ENCODE data around the gene ZNF628.

The ZNF628 gene

DNA sequence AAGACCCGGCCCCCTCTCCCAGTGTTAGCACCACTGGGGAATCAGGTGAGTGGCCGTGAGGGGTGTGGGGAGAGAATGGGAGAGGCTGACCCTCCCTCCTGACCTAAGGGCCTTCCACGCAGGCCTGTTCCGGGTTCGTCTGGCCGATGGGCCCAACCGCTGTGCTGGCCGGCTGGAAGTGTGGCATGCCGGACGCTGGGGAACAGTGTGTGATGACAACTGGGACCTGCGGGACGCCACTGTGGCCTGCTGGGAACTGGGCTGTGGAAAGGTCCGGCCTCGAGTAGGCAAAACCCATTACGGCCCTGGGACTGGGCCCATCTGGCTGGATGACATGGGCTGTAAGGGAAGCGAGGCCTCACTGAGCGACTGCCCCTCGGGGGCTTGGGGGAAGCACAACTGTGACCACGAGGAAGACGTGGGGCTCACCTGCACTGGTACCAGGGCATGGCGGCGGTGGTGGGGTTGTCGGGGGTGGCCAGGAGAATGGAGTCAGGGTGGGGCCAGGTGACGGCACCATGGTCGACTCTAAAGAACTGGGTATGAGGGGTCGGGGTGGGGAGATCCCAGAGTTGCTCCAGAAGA lies 24.0 kb downstream of the ZNF628 start:
- no peak for ATAC-seq
- TF ChIP-seq, protein P1, sequence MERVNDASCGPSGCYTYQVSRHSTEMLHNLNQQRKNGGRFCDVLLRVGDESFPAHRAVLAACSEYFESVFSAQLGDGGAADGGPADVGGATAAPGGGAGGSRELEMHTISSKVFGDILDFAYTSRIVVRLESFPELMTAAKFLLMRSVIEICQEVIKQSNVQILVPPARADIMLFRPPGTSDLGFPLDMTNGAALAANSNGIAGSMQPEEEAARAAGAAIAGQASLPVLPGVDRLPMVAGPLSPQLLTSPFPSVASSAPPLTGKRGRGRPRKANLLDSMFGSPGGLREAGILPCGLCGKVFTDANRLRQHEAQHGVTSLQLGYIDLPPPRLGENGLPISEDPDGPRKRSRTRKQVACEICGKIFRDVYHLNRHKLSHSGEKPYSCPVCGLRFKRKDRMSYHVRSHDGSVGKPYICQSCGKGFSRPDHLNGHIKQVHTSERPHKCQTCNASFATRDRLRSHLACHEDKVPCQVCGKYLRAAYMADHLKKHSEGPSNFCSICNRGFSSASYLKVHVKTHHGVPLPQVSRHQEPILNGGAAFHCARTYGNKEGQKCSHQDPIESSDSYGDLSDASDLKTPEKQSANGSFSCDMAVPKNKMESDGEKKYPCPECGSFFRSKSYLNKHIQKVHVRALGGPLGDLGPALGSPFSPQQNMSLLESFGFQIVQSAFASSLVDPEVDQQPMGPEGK (CRISPR knock-in tag; IDR thresholded peaks at IDR 0.05; ENCODE audit: borderline replicate concordance) = no peak
- TF ChIP-seq ZFP30 (CRISPR knock-in tag; IDR thresholded peaks at IDR 0.05) (no peak), TCF4 (CRISPR knock-in tag; IDR thresholded peaks at IDR 0.05; ENCODE audit: borderline replicate concordance) (no peak)

DNA sequence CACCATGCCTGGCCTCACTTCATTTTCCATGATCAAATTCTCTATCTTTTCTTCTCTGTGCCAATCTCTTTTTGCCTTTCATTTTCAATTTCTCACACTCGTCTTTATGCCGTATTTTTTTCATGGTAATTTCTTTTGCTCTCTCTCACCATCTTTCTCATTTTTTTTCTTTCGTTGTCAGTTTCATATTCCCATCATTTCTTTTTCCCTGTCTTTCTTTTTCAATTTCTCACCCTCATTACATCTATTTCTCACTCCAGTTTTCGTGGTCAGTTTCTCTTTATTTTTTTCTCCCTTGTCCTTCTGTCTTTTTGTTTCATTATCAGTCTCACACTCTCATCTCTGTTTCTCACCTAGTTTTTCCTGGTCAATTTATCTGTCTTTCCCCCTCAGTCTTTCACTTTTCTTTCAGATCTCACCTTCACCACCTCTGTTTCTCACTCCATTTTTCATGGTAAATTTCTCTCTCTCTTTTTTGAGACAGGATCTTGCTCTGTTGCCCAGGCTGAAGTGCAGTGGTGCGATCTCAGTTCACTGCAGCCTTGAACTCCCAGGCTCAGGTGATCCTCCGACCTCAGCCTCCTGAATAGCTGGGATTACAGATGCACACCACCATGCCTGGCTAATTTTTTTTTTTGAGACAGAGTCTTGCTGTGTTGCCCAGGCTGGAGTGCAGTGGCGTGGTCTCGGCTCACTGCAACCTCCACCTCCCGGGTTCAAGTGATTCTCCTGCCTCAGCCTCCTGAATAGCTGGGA lies 26.0 kb downstream of the ZNF628 start:
- TF ChIP-seq CSDC2 (CRISPR knock-in tag; IDR thresholded peaks at IDR 0.05) (no peak), ESRRG (CRISPR knock-in tag; IDR thresholded peaks at IDR 0.05) (no peak), ZNF8 (CRISPR knock-in tag; IDR thresholded peaks at IDR 0.05) (no peak), ZFP30 (CRISPR knock-in tag; IDR thresholded peaks at IDR 0.05) (no peak), GLIS3 (CRISPR knock-in tag; IDR thresholded peaks at IDR 0.05) (no peak), ZNF565 (CRISPR knock-in tag; conservative IDR thresholded peaks at IDR 0.05; ENCODE audit: low read depth) (no peak), TCF4 (CRISPR knock-in tag; IDR thresholded peaks at IDR 0.05; ENCODE audit: borderline replicate concordance) (no peak)
- TF ChIP-seq, protein P2, sequence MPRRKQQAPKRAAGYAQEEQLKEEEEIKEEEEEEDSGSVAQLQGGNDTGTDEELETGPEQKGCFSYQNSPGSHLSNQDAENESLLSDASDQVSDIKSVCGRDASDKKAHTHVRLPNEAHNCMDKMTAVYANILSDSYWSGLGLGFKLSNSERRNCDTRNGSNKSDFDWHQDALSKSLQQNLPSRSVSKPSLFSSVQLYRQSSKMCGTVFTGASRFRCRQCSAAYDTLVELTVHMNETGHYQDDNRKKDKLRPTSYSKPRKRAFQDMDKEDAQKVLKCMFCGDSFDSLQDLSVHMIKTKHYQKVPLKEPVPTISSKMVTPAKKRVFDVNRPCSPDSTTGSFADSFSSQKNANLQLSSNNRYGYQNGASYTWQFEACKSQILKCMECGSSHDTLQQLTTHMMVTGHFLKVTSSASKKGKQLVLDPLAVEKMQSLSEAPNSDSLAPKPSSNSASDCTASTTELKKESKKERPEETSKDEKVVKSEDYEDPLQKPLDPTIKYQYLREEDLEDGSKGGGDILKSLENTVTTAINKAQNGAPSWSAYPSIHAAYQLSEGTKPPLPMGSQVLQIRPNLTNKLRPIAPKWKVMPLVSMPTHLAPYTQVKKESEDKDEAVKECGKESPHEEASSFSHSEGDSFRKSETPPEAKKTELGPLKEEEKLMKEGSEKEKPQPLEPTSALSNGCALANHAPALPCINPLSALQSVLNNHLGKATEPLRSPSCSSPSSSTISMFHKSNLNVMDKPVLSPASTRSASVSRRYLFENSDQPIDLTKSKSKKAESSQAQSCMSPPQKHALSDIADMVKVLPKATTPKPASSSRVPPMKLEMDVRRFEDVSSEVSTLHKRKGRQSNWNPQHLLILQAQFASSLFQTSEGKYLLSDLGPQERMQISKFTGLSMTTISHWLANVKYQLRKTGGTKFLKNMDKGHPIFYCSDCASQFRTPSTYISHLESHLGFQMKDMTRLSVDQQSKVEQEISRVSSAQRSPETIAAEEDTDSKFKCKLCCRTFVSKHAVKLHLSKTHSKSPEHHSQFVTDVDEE (CRISPR knock-in tag; IDR thresholded peaks at IDR 0.05) = no peak
- TF ChIP-seq, protein P1 (CRISPR knock-in tag; IDR thresholded peaks at IDR 0.05; ENCODE audit: borderline replicate concordance) = no peak
- TF ChIP-seq, protein P3, sequence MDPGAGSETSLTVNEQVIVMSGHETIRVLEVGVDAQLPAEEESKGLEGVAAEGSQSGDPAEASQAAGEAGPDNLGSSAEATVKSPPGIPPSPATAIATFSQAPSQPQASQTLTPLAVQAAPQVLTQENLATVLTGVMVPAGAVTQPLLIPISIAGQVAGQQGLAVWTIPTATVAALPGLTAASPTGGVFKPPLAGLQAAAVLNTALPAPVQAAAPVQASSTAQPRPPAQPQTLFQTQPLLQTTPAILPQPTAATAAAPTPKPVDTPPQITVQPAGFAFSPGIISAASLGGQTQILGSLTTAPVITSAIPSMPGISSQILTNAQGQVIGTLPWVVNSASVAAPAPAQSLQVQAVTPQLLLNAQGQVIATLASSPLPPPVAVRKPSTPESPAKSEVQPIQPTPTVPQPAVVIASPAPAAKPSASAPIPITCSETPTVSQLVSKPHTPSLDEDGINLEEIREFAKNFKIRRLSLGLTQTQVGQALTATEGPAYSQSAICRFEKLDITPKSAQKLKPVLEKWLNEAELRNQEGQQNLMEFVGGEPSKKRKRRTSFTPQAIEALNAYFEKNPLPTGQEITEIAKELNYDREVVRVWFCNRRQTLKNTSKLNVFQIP (CRISPR knock-in tag; IDR thresholded peaks at IDR 0.05; ENCODE audit: borderline replicate concordance, low read depth) = no peak
- no peak for ATAC-seq

DNA sequence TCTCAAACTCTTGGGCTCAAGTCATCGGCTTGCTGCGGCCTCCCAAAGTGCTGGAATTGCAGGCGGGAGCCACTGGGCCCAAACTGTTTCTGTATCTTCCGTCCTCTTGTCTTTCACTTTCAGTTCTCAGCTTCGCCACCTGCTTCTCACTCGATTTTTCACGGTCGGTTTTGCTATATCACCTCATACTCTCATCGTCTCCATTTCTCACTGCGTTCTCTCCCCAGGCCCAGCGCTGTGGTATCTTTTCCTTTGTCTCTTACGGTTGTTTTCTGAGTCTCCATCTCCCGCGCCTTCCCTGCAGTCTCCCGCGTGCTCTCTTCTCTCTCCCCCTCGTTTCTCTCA lies 26.7 kb downstream of the ZNF628 start:
- no peak for TF ChIP-seq RARB (CRISPR knock-in tag; IDR thresholded peaks at IDR 0.05)
- TF ChIP-seq, protein P3 (CRISPR knock-in tag; IDR thresholded peaks at IDR 0.05; ENCODE audit: borderline replicate concordance, low read depth) = no peak
- no peak for TF ChIP-seq ZFP30 (CRISPR knock-in tag; IDR thresholded peaks at IDR 0.05)
- TF ChIP-seq CSDC2 (CRISPR knock-in tag; IDR thresholded peaks at IDR 0.05) = no peak
- TF ChIP-seq, protein P4, sequence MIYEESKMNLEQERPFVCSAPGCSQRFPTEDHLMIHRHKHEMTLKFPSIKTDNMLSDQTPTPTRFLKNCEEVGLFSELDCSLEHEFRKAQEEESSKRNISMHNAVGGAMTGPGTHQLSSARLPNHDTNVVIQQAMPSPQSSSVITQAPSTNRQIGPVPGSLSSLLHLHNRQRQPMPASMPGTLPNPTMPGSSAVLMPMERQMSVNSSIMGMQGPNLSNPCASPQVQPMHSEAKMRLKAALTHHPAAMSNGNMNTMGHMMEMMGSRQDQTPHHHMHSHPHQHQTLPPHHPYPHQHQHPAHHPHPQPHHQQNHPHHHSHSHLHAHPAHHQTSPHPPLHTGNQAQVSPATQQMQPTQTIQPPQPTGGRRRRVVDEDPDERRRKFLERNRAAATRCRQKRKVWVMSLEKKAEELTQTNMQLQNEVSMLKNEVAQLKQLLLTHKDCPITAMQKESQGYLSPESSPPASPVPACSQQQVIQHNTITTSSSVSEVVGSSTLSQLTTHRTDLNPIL (CRISPR knock-in tag; IDR thresholded peaks at IDR 0.05; ENCODE audit: low read depth) = no peak
- TF ChIP-seq ZNF8 (CRISPR knock-in tag; IDR thresholded peaks at IDR 0.05) = no peak
- TF ChIP-seq, protein P1 (CRISPR knock-in tag; IDR thresholded peaks at IDR 0.05; ENCODE audit: borderline replicate concordance) = no peak
- no peak for TF ChIP-seq ZFP3 (CRISPR knock-in tag; IDR thresholded peaks at IDR 0.05)
- no peak for TF ChIP-seq OSR1 (CRISPR knock-in tag; IDR thresholded peaks at IDR 0.05)
- TF ChIP-seq ISL1 (CRISPR knock-in tag; IDR thresholded peaks at IDR 0.05) = no peak
- no peak for ATAC-seq

Measured in SK-N-SH treated with all-trans-retinoic acid at 6 μM for 48 hours (cell line).